Endothelial cell of umbilical vein (primary cell): ENCODE data around the gene ZSCAN29. TPM values are rescaled to one million over a fixed set of nuclear protein-coding genes. Genes with fewer than 3 reads are reported as not detected.

Experiments
- BruUV-seq: library from RNA; stranded (reverse); fragments of 400-500 nt; replicated peaks from 2 replicates; lab custom pipeline; 2021; lab: Mats Ljungman, UMichigan
- CTCF ChIA-PET: fragments of 300-600, 350-600 bp; sonication (Branson Sonifier 250); formaldehyde crosslinking; loops from one replicate; lab custom pipeline; 2021; ENCODE audit warnings: antibody characterized with exemption, inconsistent platforms; lab: Charles Lee
- POLR2A ChIA-PET: fragments of 300-600, 350-600 bp; sonication (Branson Sonifier 250); formaldehyde crosslinking; loops from one replicate; lab custom pipeline; 2021; ENCODE audit warnings: antibody characterized with exemption, inconsistent platforms; lab: Charles Lee
- DNase-seq: peaks from one replicate; pipeline ENCODE4 v3.0.0-alpha.2; 2011; ENCODE audit warnings: low read depth, low spot score
- FAIRE-seq: peaks from 2 replicates; lab custom pipeline; 2011; peaks lifted over from hg19 to GRCh38; lab: Jason Lieb, UNC
- H2AFZ ChIP-seq: 2 replicates; pipeline ENCODE4 v1.6.0; 2012; ENCODE audit warnings: low read depth, low read length, control low read depth, inconsistent platforms
- H3K27ac ChIP-seq: 2 replicates; pipeline ENCODE4 v1.5.1; 2011; ENCODE audit warnings: low read depth, mild to moderate bottlenecking, control low read depth, low read length, moderate library complexity; ENCODE audit not compliant: insufficient read depth
- H3K27me3 ChIP-seq, 2 experiments: 2 replicates each; pipeline versions ENCODE4 v1.6.0 to v1.6.1; 2011; ENCODE audit warnings: low read length in 2 of 2, mixed read lengths in 1 of 2; ENCODE audit not compliant: control insufficient read depth in 2 of 2, insufficient read depth in 2 of 2
- H3K36me3 ChIP-seq, 2 experiments: 2 replicates in 1 of 2; 3 replicates in 1 of 2; pipeline ENCODE4 v1.5.1; 2011; ENCODE audit warnings: low read length in 2 of 2, mild to moderate bottlenecking in 1 of 2, moderate library complexity in 1 of 2; ENCODE audit not compliant: control insufficient read depth in 2 of 2, insufficient read depth in 2 of 2; ENCODE audit errors: extremely low read depth in 1 of 2
- H3K4me1 ChIP-seq: 3 replicates; pipeline ENCODE4 v1.5.1; 2011; ENCODE audit warnings: mild to moderate bottlenecking, low read length; ENCODE audit not compliant: control insufficient read depth, insufficient read depth; ENCODE audit errors: extremely low read depth
- H3K4me2 ChIP-seq: 2 replicates; pipeline ENCODE4 v1.6.1; 2011; ENCODE audit warnings: low read length, control low read depth, mixed read lengths; ENCODE audit not compliant: insufficient read depth
- H3K4me3 ChIP-seq, 3 experiments: fragments of 200-600 bp in 1 of 3; sonication (generic), shearing (Covaris generic) in 1 of 3; replicated peaks in 1 of 3; 2 replicates each; pipeline ENCODE4 v1.5.1; 2011 to 2016; ENCODE audit warnings: control low read depth in 3 of 3, low read length in 3 of 3, mild to moderate bottlenecking in 2 of 3, inconsistent platforms in 1 of 3, low read depth in 1 of 3, moderate library complexity in 1 of 3; ENCODE audit not compliant: insufficient read depth in 1 of 3
- H3K79me2 ChIP-seq: 2 replicates; pipeline ENCODE4 v1.6.0; 2012; ENCODE audit warnings: low read length, inconsistent platforms; ENCODE audit not compliant: control insufficient read depth, insufficient read depth
- H3K9ac ChIP-seq: replicated peaks from 2 replicates; pipeline ENCODE3; 2011; ENCODE audit warnings: low read length, control low read depth; ENCODE audit not compliant: insufficient read depth; ENCODE audit errors: extremely low read depth
- H3K9me1 ChIP-seq: replicated peaks from 3 replicates; pipeline ENCODE4 v1.6.0; 2011; ENCODE audit warnings: mild to moderate bottlenecking, low read length; ENCODE audit not compliant: control insufficient read depth, insufficient read depth; ENCODE audit errors: extremely low read depth
- H3K9me3 ChIP-seq: replicated peaks from 2 replicates; pipeline ENCODE4 v1.5.1; 2012; ENCODE audit warnings: low read length, inconsistent platforms; ENCODE audit not compliant: control insufficient read depth, insufficient read depth
- H4K20me1 ChIP-seq: replicated peaks from 2 replicates; pipeline ENCODE3; 2011; ENCODE audit warnings: mild to moderate bottlenecking, low read length; ENCODE audit not compliant: control insufficient read depth, insufficient read depth; ENCODE audit errors: extremely low read depth
- EZH2 ChIP-seq: IDR thresholded peaks from 2 replicates; pipeline ENCODE4 v1.6.1; 2012; ENCODE audit warnings: borderline replicate concordance, low read depth, mild to moderate bottlenecking, moderate library complexity, low read length, inconsistent platforms; ENCODE audit not compliant: severe bottlenecking
- FOS ChIP-seq: IDR thresholded peaks from 2 replicates; pipeline ENCODE4 v1.6.1; 2011; ENCODE audit warnings: mild to moderate bottlenecking, low read length, moderate library complexity, borderline replicate concordance; ENCODE audit not compliant: insufficient read depth
- GATA2 ChIP-seq: IDR thresholded peaks from 2 replicates; pipeline ENCODE4 v1.7.0; 2011; ENCODE audit warnings: low read depth, mild to moderate bottlenecking, moderate library complexity, mixed read lengths, low read length; ENCODE audit not compliant: insufficient read length, insufficient read depth
- JUN ChIP-seq: IDR thresholded peaks from 2 replicates; pipeline ENCODE4 v1.6.1; 2011; ENCODE audit warnings: borderline replicate concordance, low read depth; ENCODE audit not compliant: insufficient read length, insufficient read depth
- MAX ChIP-seq: IDR thresholded peaks from 2 replicates; pipeline ENCODE4 v1.6.1; 2011; ENCODE audit not compliant: insufficient read depth, insufficient read length
- MYC ChIP-seq: IDR thresholded peaks from one replicate; pipeline ENCODE4 v1.6.1; 2011; ENCODE audit warnings: mild to moderate bottlenecking, low read depth, low read length
- POLR2A ChIP-seq: IDR thresholded peaks from 2 replicates; pipeline ENCODE4 v1.6.1; 2012; ENCODE audit warnings: low read depth, mild to moderate bottlenecking, control low read depth, low read length
- POLR2AphosphoS5 ChIP-seq: IDR thresholded peaks from 2 replicates; pipeline ENCODE4 v1.6.1; 2012; ENCODE audit warnings: low read depth, mild to moderate bottlenecking, control low read depth, low read length, moderate library complexity; ENCODE audit not compliant: insufficient read depth
- dilution Hi-C: fragments of 300-500 bp; cut with MboI; formaldehyde crosslinking; loops from one replicate; pipeline ENCODE4 v1.15.0; 2019; ENCODE audit warnings: low sequenced_read_pairs; ENCODE audit not compliant: extremely low pct_ligation_motif_present
- intact Hi-C: fragments of 100-400 bp; cut with micrococcal nuclease; formaldehyde crosslinking; loops from one replicate; pipeline ENCODE4 v1.10.0; 2022
- polyA plus RNA-seq, 4 experiments: library from polyadenylated mRNA; depleted of rRNA in 3 of 4; stranded (reverse) in 3 of 4; unstranded in 1 of 4; fragments of >200 nt; gene quantifications; 2 replicates each; pipeline versions ENCODE4 v1.2.1 to v1.2.3, GENCODE V29; 2011 to 2012; ENCODE audit warnings: missing spikeins in 1 of 4
- total RNA-seq: library from RNA; stranded (reverse); gene quantifications from 2 replicates; pipeline ENCODE4 v1.2.3, GENCODE V29; 2021
- TF ChIP-seq, protein P1 (sequence below), 2 donors: IDR thresholded peaks; 1 replicate in 1 of 2; 2 replicates in 1 of 2; pipeline ENCODE4 v1.5.1; 2011; ENCODE audit warnings: low read length in 2 of 2, mild to moderate bottlenecking in 2 of 2, moderate library complexity in 2 of 2, control low read depth in 1 of 2, inconsistent platforms in 1 of 2, low read depth in 1 of 2; ENCODE audit not compliant: insufficient read depth in 1 of 2; ENCODE audit errors: extremely low read depth in 1 of 2

The ZSCAN29 gene
- total and polyA plus RNA-seq, 2 donors (not counting 3 experiments of a cell fraction or from before 2014, with no cell fraction given): 3.7 to 15.7 TPM

GRCh38 chr15:43330780-43331087 is 40.1 kb downstream of the ZSCAN29 start:
- FAIRE-seq (no peak), DNase-seq (no peak)
- H3K4me2 ChIP-seq: peak overlapping the region; percentile 70
- dilution Hi-C loops (no loop called here), intact Hi-C loops (no loop called here)
- H3K4me3 ChIP-seq: peak overlapping the region; percentile 62 to 71 (median 69)
- CTCF ChIA-PET: no interaction called here
- peaks cover 11% of the 10 kb centered on the region for H3K4me1 ChIP-seq
- H3K9me1 ChIP-seq: no peaks in the 10 kb centered on the region
- H3K27ac ChIP-seq: peak overlapping the region; percentile 74
- H3K36me3 ChIP-seq: no peaks in the 10 kb centered on the region
- TF ChIP-seq MAX (no peak), EZH2 (no peak), GATA2 (no peak), POLR2AphosphoS5 (no peak), MYC (no peak), FOS (no peak), JUN (no peak), POLR2A (no peak)
- TF ChIP-seq, protein P1, sequence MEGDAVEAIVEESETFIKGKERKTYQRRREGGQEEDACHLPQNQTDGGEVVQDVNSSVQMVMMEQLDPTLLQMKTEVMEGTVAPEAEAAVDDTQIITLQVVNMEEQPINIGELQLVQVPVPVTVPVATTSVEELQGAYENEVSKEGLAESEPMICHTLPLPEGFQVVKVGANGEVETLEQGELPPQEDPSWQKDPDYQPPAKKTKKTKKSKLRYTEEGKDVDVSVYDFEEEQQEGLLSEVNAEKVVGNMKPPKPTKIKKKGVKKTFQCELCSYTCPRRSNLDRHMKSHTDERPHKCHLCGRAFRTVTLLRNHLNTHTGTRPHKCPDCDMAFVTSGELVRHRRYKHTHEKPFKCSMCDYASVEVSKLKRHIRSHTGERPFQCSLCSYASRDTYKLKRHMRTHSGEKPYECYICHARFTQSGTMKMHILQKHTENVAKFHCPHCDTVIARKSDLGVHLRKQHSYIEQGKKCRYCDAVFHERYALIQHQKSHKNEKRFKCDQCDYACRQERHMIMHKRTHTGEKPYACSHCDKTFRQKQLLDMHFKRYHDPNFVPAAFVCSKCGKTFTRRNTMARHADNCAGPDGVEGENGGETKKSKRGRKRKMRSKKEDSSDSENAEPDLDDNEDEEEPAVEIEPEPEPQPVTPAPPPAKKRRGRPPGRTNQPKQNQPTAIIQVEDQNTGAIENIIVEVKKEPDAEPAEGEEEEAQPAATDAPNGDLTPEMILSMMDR (IDR thresholded peaks at IDR 0.05; ENCODE audit: extremely low read depth in 1 of 2, insufficient read depth in 1 of 2, low read depth in 1 of 2, low read length in 2 of 2): no peak
- POLR2A ChIA-PET: no interaction called here
- BruUV-seq: TSS peak; percentile 85
- H2AFZ ChIP-seq: peak overlapping the region; percentile 86
- no peaks in the 10 kb centered on the region for H3K79me2 ChIP-seq
- H4K20me1 ChIP-seq: no peaks in the 10 kb centered on the region
- H3K27me3 ChIP-seq: no peaks in the 10 kb centered on the region
- H3K9ac ChIP-seq: peak overlapping the region; percentile 68
- H3K9me3 ChIP-seq: no peaks in the 10 kb centered on the region
